ENCODE results near the gene NFIA. TPM values are rescaled to one million over a fixed set of nuclear protein-coding genes. Genes with fewer than 3 reads are reported as not detected.

NFIA gene
- total RNA-seq, 1 donor from 2014 or later = 97.6 TPM

GRCh38 chr1:61375082-61375880, 292.9 kb downstream of the NFIA start:
- ATAC-seq (no peak), DNase-seq (ENCODE audit: missing footprints) (no peak)
- intact Hi-C loops (cut with DNase I) = no loop called here

- intact Hi-C loops (cut with DNase I) = no loop called here
- ATAC-seq (no peak), DNase-seq (ENCODE audit: missing footprints) (no peak)
These were observed 293.8 kb downstream of the NFIA start for GRCh38 chr1:61376151-61376550.

- DNase-seq (ENCODE audit: missing footprints) (no peak), ATAC-seq (peak; percentile 77)
- intact Hi-C loops (cut with DNase I) = no loop called here
These were observed 295.0 kb downstream of the NFIA start for GRCh38 chr1:61377242-61377958.

GRCh38 chr1:61378494-61379180, 296.3 kb downstream of the NFIA start:
- intact Hi-C loops (cut with DNase I) = no loop called here
- peak; percentile 44 for ATAC-seq
- no peak for DNase-seq (ENCODE audit: missing footprints)

GRCh38 chr1:61379693-61380092, 297.3 kb downstream of the NFIA start:
- no peak for ATAC-seq
- intact Hi-C loops (cut with DNase I) = loop anchor here (5.0 kb wide), 1 partner anchor 43 kb away; no protein-coding TSS in a partner anchor

GRCh38 chr1:61380561-61380960, 298.2 kb downstream of the NFIA start:
- intact Hi-C loops (cut with DNase I) = loop anchor here (5.0 kb wide), 1 partner anchor 42 kb away; no protein-coding TSS in a partner anchor
- no peak for ATAC-seq
- no peak for DNase-seq (ENCODE audit: missing footprints)

More at GRCh38 chr1:61379693-61380092, 297.3 kb downstream of the NFIA start:
- DNase-seq (ENCODE audit: missing footprints) = no peak

- DNase-seq (ENCODE audit: missing footprints) (no peak), ATAC-seq (no peak)
- intact Hi-C loops (cut with DNase I) = no loop called here
These were observed 304.0 kb downstream of the NFIA start for GRCh38 chr1:61386323-61386722.

- intact Hi-C loops (cut with DNase I) = no loop called here
- no peak for ATAC-seq
These were observed 304.4 kb downstream of the NFIA start for GRCh38 chr1:61386770-61387169.

GRCh38 chr1:61387829-61388228, 305.5 kb downstream of the NFIA start:
- intact Hi-C loops (cut with DNase I) = no loop called here
- DNase-seq (ENCODE audit: missing footprints) (no peak), ATAC-seq (no peak)

More at GRCh38 chr1:61386770-61387169, 304.4 kb downstream of the NFIA start:
- DNase-seq (ENCODE audit: missing footprints) = no peak

GRCh38 chr1:61388566-61388965, 306.2 kb downstream of the NFIA start:
- DNase-seq (ENCODE audit: missing footprints) (no peak), ATAC-seq (no peak)
- intact Hi-C loops (cut with DNase I) = no loop called here

GRCh38 chr1:61389194-61389925, 307.0 kb downstream of the NFIA start:
- ATAC-seq = no peak
- intact Hi-C loops (cut with DNase I) = no loop called here

GRCh38 chr1:61389926-61390845, 307.8 kb downstream of the NFIA start:
- ATAC-seq (no peak), DNase-seq (ENCODE audit: missing footprints) (no peak)
- intact Hi-C loops (cut with DNase I) = no loop called here

More at GRCh38 chr1:61389194-61389925, 307.0 kb downstream of the NFIA start:
- no peak for DNase-seq (ENCODE audit: missing footprints)

- ATAC-seq (no peak), DNase-seq (ENCODE audit: missing footprints) (no peak)
- intact Hi-C loops (cut with DNase I) = no loop called here
These were observed 309.4 kb downstream of the NFIA start for GRCh38 chr1:61391730-61392129.

- DNase-seq (ENCODE audit: missing footprints) (no peak), ATAC-seq (no peak)
- intact Hi-C loops (cut with DNase I) = no loop called here
These were observed 310.3 kb downstream of the NFIA start for GRCh38 chr1:61392409-61393242.

- ATAC-seq (peak; percentile 20), DNase-seq (ENCODE audit: missing footprints) (no peak)
- intact Hi-C loops (cut with DNase I) = no loop called here
These were observed 311.2 kb downstream of the NFIA start for GRCh38 chr1:61393575-61393974.

GRCh38 chr1:61395146-61395800, 312.9 kb downstream of the NFIA start:
- intact Hi-C loops (cut with DNase I) = no loop called here
- ATAC-seq (no peak), DNase-seq (ENCODE audit: missing footprints) (no peak)

Data from Right ventricle myocardium inferior (tissue), 1 donor.